Measurements from ENCODE around the gene NBEAL2.
A peak's percentile ranks its signal among the peaks of the same experiment; 100 is the strongest.

Gene NBEAL2

GRCh38 chr3:46932455-46933225, 46.8 kb upstream of the NBEAL2 start:
- H3K4me3 ChIP-seq (ENCODE audit: low read depth, low read length): no peak overlapping the region
- no peak for TF ChIP-seq CTCF (IDR thresholded peaks at IDR 0.05; ENCODE audit: low read depth, low read length)
- DNase-seq: no peak
- no peak overlapping the region for H3K27ac ChIP-seq
- no peaks in the 10 kb centered on the region for H3K27me3 ChIP-seq (ENCODE audit: insufficient read depth, low read depth, severe bottlenecking)
- no peaks in the 10 kb centered on the region for H3K9me3 ChIP-seq (ENCODE audit: severe bottlenecking)
- peaks cover 46% of the 10 kb centered on the region for H3K36me3 ChIP-seq

- Histone ChIP-seq H3K36me3 (peaks cover 47% of the 10 kb centered on the region), H3K4me3 (ENCODE audit: low read depth, low read length) (no peak overlapping the region), H3K27ac (no peak overlapping the region), H3K9me3 (ENCODE audit: severe bottlenecking) (no peaks in the 10 kb centered on the region), H3K27me3 (ENCODE audit: insufficient read depth, low read depth, severe bottlenecking) (no peaks in the 10 kb centered on the region)
- TF ChIP-seq CTCF (IDR thresholded peaks at IDR 0.05; ENCODE audit: low read depth, low read length): no peak
- DNase-seq: no peak
Observed at GRCh38 chr3:46933261-46933660, 46.2 kb upstream of the NBEAL2 start.

GRCh38 chr3:46934072-46934471, 45.4 kb upstream of the NBEAL2 start:
- Histone ChIP-seq H3K9me3 (ENCODE audit: severe bottlenecking) (no peaks in the 10 kb centered on the region), H3K4me3 (ENCODE audit: low read depth, low read length) (no peak overlapping the region), H3K36me3 (peaks cover 45% of the 10 kb centered on the region), H3K27me3 (ENCODE audit: insufficient read depth, low read depth, severe bottlenecking) (no peaks in the 10 kb centered on the region), H3K27ac (no peak overlapping the region)
- TF ChIP-seq CTCF (IDR thresholded peaks at IDR 0.05; ENCODE audit: low read depth, low read length): no peak
- DNase-seq: no peak

GRCh38 chr3:46934498-46935167, 44.8 kb upstream of the NBEAL2 start:
- Histone ChIP-seq H3K9me3 (ENCODE audit: severe bottlenecking) (no peaks in the 10 kb centered on the region), H3K36me3 (peaks cover 40% of the 10 kb centered on the region), H3K27me3 (ENCODE audit: insufficient read depth, low read depth, severe bottlenecking) (no peaks in the 10 kb centered on the region), H3K4me3 (ENCODE audit: low read depth, low read length) (no peak overlapping the region), H3K27ac (no peak overlapping the region)
- no peak for TF ChIP-seq CTCF (IDR thresholded peaks at IDR 0.05; ENCODE audit: low read depth, low read length)
- no peak for DNase-seq

GRCh38 chr3:46935168-46935858, 44.2 kb upstream of the NBEAL2 start:
- no peak overlapping the region for H3K4me3 ChIP-seq (ENCODE audit: low read depth, low read length)
- no peaks in the 10 kb centered on the region for H3K9me3 ChIP-seq (ENCODE audit: severe bottlenecking)
- no peak for TF ChIP-seq CTCF (IDR thresholded peaks at IDR 0.05; ENCODE audit: low read depth, low read length)
- H3K27me3 ChIP-seq (ENCODE audit: insufficient read depth, low read depth, severe bottlenecking): no peaks in the 10 kb centered on the region
- peak; percentile 24 for DNase-seq
- peaks cover 45% of the 10 kb centered on the region for H3K36me3 ChIP-seq
- no peak overlapping the region for H3K27ac ChIP-seq
